CD4-positive, alpha-beta T cell treated with Interleukin-4 for 1 hour (primary cell): Measurements from ENCODE around the gene DRD4.

Source experiments
- DNase-seq, 2 donors: peaks; one replicate each; pipeline ENCODE4 v3.0.0-alpha.2; 2020 to 2022

Gene DRD4

GRCh38 chr11:623349-623869 lies 13.7 kb upstream of the DRD4 start:
- no peak for DNase-seq

- DNase-seq = no peak
Observed at GRCh38 chr11:623999-624704, 12.9 kb upstream of the DRD4 start.

- no peak for DNase-seq
Observed at GRCh38 chr11:624705-625635, 12.1 kb upstream of the DRD4 start, which contains the start of gene CDHR5. CDHR5 (minus strand) TSS chr11:624955; CDS start chr11:624902, 53 bp downstream.

GRCh38 chr11:625636-626268 lies 11.3 kb upstream of the DRD4 start:
- no peak for DNase-seq

GRCh38 chr11:626475-627307 lies 10.4 kb upstream of the DRD4 start, which contains the start of gene SCT:
SCT (minus strand) TSS chr11:627181; CDS start chr11:627143, 38 bp downstream.
- DNase-seq = no peak

GRCh38 chr11:627308-627576 lies 9.8 kb upstream of the DRD4 start:
- no peak for DNase-seq

- DNase-seq = no peak
Observed at GRCh38 chr11:628056-628455, 9.0 kb upstream of the DRD4 start.

GRCh38 chr11:629237-629583 lies 7.9 kb upstream of the DRD4 start:
- peak; percentile 26 to 63 for DNase-seq

- DNase-seq = no peak
Observed at GRCh38 chr11:630871-631270, 6.2 kb upstream of the DRD4 start.

- DNase-seq = no peak
Observed at GRCh38 chr11:635945-636510, 1.0 kb upstream of the DRD4 start.

- DNase-seq = no peak
Observed at GRCh38 chr11:637333-637592, 194 bp downstream of the DRD4 start.

- DNase-seq = no peak
Observed at GRCh38 chr11:637593-638521, 788 bp downstream of the DRD4 start.

- DNase-seq = no peak
Observed at GRCh38 chr11:638631-639331, 1.7 kb downstream of the DRD4 start.

GRCh38 chr11:639332-639955 lies 2.4 kb downstream of the DRD4 start:
- DNase-seq = no peak

- peak in 1 of 2 donors; percentile 28 for DNase-seq
Observed at GRCh38 chr11:640021-640706, 3.1 kb downstream of the DRD4 start.

GRCh38 chr11:641806-642370 lies 4.8 kb downstream of the DRD4 start:
- no peak for DNase-seq

GRCh38 chr11:643366-643765 lies 6.3 kb downstream of the DRD4 start:
- no peak for DNase-seq

GRCh38 chr11:643849-644738 lies 7.0 kb downstream of the DRD4 start:
- DNase-seq = no peak
